GM12878 (cell line): ENCODE data around the gene C3. TPM values are rescaled to one million over a fixed set of nuclear protein-coding genes. Genes with fewer than 3 reads are reported as not detected.

Experiments used
- JUND ChIP-seq: IDR thresholded peaks from 2 replicates; pipeline ENCODE4 v1.6.1; 2012; ENCODE audit warnings: low read depth, mild to moderate bottlenecking, low read length, improper control_type of control experiment, moderate library complexity
- MEF2B ChIP-seq: fragments of 450-650 bp; IDR thresholded peaks from 2 replicates; pipeline ENCODE4 v1.6.1; 2018; ENCODE audit warnings: mild to moderate bottlenecking, moderate library complexity; ENCODE audit not compliant: partially characterized antibody, poor library complexity, severe bottlenecking
- MTA3 ChIP-seq: IDR thresholded peaks from 2 replicates; pipeline ENCODE4 v1.6.1; 2012; ENCODE audit warnings: low read length, inconsistent platforms, borderline replicate concordance
- NRF1 ChIP-seq: conservative IDR thresholded peaks from 2 replicates; pipeline ENCODE4 v1.6.1; 2011; ENCODE audit warnings: mild to moderate bottlenecking, low read depth, low read length, improper control_type of control experiment
- SIX5 ChIP-seq: IDR thresholded peaks from 2 replicates; pipeline ENCODE4 v1.6.1; 2011; ENCODE audit warnings: mild to moderate bottlenecking, low read depth, low read length, moderate library complexity; ENCODE audit not compliant: severe bottlenecking
- SUPT20H ChIP-seq: IDR thresholded peaks from 2 replicates; pipeline ENCODE4 v1.6.1; 2011; ENCODE audit warnings: low read depth, mild to moderate bottlenecking, low read length, moderate library complexity, borderline replicate concordance; ENCODE audit not compliant: control insufficient read depth
- TCF3 ChIP-seq: IDR thresholded peaks from 2 replicates; pipeline ENCODE4 v1.6.1; 2012; ENCODE audit warnings: low read depth, mild to moderate bottlenecking, low read length, borderline replicate concordance; ENCODE audit not compliant: insufficient read depth
- polyA plus RNA-seq, 11 experiments: library from polyadenylated mRNA; depleted of rRNA in 4 of 11; unstranded in 6 of 11; stranded (reverse) in 5 of 11; fragments of >200 nt; fragmentation: Nextera tagmentation in 4 of 11; fragmentation: Illumina TruSeq in 1 of 11; extraction: Ambion mirVana in 4 of 11; extraction: Trizol in 1 of 11; gene quantifications; 1 replicate in 1 of 11; 2 replicates in 10 of 11; pipeline versions ENCODE4 v1.2.1 to v1.2.3, GENCODE V29; 2011 to 2016; ENCODE audit warnings: inconsistent platforms in 2 of 11, missing spikeins in 2 of 11, low read depth in 1 of 11
- total RNA-seq, 4 experiments: library from RNA; depleted of rRNA in 3 of 4; stranded (reverse); fragments of >200 nt in 3 of 4; fragmentation: Illumina TruSeq in 1 of 4; extraction: Trizol in 1 of 4; gene quantifications; 2 replicates each; pipeline versions ENCODE4 v1.2.1 to v1.2.3, GENCODE V29; 2013 to 2021
- TF ChIP-seq, protein P1 (sequence below): IDR thresholded peaks from 2 replicates; pipeline ENCODE4 v1.6.1; 2012; ENCODE audit warnings: low read depth, low read length, improper control_type of control experiment
- TF ChIP-seq, protein P2 (sequence below): fragments of 450-650 bp; IDR thresholded peaks from 2 replicates; pipeline ENCODE4 v1.6.1; 2016; ENCODE audit warnings: mild to moderate bottlenecking
- TF ChIP-seq, protein P3 (sequence below): IDR thresholded peaks from 2 replicates; pipeline ENCODE4 v1.6.1; 2012; ENCODE audit warnings: improper control_type of control experiment, low read depth, low read length; ENCODE audit not compliant: insufficient replicate concordance

The C3 gene
- total and polyA plus RNA-seq, 10 of the 15 experiments (the other 5 are each of a cell fraction or from before 2014, with no cell fraction given): 0.20 to 6.7 (median 0.72) TPM

DNA sequence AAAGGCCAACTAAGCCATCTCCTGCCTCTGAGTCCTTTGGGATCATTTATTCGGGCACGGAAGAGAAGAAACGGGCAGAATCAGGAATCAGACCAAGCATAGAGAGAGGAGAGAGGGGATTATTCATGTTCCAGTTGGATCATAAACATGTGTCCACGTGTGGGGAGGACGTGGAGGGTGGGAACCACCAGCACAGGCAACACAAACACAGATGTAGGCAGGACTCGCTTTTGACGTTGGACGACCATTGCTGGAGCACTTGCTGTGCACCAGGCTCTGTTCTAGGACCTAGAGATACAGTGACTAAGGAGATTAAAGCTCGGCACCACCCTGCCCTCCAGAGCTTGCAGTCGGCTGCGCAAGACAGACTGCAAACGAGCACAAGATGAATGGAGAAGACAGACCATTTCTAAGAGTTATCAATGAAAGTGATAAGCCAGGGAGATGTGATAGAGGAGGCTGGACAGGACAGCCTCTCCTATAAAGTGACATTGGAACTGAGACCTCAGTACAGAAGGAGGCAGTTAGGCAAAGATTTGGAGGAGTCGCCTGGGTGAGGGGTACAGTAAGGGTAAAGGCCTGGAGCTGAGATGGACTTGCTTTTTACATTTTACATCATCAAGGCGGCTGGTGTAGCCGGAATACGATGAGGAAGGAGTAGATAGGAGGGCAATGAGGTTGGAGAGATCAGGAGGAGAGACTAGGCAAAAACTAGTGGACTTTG lies 46.1 kb upstream of the C3 start (continued):
- TF ChIP-seq NRF1 (no peak), MEF2B (no peak), SUPT20H (no peak), SIX5 (no peak), MTA3 (0 out of 2 replicates have a peak, but pooled peaks have one; percentile 64), TCF3 (no peak), JUND (no peak)
- TF ChIP-seq, protein P1, sequence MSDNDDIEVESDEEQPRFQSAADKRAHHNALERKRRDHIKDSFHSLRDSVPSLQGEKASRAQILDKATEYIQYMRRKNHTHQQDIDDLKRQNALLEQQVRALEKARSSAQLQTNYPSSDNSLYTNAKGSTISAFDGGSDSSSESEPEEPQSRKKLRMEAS: no peak
- TF ChIP-seq, protein P2, sequence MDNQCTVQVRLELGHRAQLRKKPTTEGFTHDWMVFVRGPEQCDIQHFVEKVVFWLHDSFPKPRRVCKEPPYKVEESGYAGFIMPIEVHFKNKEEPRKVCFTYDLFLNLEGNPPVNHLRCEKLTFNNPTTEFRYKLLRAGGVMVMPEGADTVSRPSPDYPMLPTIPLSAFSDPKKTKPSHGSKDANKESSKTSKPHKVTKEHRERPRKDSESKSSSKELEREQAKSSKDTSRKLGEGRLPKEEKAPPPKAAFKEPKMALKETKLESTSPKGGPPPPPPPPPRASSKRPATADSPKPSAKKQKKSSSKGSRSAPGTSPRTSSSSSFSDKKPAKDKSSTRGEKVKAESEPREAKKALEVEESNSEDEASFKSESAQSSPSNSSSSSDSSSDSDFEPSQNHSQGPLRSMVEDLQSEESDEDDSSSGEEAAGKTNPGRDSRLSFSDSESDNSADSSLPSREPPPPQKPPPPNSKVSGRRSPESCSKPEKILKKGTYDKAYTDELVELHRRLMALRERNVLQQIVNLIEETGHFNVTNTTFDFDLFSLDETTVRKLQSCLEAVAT: no peak
- TF ChIP-seq, protein P3, sequence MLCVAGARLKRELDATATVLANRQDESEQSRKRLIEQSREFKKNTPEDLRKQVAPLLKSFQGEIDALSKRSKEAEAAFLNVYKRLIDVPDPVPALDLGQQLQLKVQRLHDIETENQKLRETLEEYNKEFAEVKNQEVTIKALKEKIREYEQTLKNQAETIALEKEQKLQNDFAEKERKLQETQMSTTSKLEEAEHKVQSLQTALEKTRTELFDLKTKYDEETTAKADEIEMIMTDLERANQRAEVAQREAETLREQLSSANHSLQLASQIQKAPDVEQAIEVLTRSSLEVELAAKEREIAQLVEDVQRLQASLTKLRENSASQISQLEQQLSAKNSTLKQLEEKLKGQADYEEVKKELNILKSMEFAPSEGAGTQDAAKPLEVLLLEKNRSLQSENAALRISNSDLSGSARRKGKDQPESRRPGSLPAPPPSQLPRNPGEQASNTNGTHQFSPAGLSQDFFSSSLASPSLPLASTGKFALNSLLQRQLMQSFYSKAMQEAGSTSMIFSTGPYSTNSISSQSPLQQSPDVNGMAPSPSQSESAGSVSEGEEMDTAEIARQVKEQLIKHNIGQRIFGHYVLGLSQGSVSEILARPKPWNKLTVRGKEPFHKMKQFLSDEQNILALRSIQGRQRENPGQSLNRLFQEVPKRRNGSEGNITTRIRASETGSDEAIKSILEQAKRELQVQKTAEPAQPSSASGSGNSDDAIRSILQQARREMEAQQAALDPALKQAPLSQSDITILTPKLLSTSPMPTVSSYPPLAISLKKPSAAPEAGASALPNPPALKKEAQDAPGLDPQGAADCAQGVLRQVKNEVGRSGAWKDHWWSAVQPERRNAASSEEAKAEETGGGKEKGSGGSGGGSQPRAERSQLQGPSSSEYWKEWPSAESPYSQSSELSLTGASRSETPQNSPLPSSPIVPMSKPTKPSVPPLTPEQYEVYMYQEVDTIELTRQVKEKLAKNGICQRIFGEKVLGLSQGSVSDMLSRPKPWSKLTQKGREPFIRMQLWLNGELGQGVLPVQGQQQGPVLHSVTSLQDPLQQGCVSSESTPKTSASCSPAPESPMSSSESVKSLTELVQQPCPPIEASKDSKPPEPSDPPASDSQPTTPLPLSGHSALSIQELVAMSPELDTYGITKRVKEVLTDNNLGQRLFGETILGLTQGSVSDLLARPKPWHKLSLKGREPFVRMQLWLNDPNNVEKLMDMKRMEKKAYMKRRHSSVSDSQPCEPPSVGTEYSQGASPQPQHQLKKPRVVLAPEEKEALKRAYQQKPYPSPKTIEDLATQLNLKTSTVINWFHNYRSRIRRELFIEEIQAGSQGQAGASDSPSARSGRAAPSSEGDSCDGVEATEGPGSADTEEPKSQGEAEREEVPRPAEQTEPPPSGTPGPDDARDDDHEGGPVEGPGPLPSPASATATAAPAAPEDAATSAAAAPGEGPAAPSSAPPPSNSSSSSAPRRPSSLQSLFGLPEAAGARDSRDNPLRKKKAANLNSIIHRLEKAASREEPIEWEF: no peak
